GM12892 (cell line): ENCODE measurements around the gene SUSD3.

Experiments used
- DNase-seq: peaks from one replicate; pipeline ENCODE4 v3.0.0; 2011; ENCODE audit not compliant: insufficient read length
- FAIRE-seq: peaks from 2 replicates; lab custom pipeline; 2011; peaks lifted over from hg19 to GRCh38; lab: Jason Lieb, UNC
- POLR2A ChIP-seq: IDR thresholded peaks from 2 replicates; pipeline ENCODE4 v1.6.1; 2011; ENCODE audit warnings: low read depth, low read length, control low read depth
- POLR2AphosphoS5 ChIP-seq: IDR thresholded peaks from 2 replicates; pipeline ENCODE4 v1.6.1; 2011; ENCODE audit warnings: low read depth, low read length, control low read depth
- TAF1 ChIP-seq: IDR thresholded peaks from 2 replicates; pipeline ENCODE4 v1.6.1; 2011; ENCODE audit warnings: low read depth, mild to moderate bottlenecking, control low read depth, low read length, borderline replicate concordance

Gene SUSD3

DNA sequence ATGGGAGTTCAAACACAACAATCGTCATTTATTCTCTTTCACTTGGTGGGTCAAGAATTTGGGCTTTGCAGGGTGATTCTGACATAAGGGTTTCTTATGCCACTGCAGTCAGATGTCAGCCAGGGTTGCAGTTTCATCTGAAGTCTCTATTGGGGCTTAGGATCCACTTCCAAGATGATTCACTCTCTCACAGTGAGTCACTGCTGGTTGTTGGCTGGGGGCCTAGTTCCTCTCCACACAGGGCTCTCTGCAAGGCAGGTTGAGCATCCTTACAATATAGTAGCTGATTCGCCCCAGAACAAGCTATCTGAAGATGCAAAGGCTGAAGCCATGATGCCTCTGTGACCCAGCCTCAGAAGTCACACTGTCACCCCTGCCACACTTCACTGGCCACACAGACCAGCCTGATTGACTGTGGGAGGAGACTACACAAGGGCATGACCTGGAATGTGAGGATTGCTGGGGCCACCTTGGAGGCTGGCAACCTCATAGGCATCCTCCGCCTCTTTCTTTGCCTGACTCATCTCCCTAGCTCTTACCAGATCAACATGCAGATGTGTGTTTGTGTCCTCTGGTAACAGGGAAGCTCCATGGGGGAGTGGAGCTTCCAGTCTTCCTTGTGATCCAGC, 33.1 kb downstream of the SUSD3 start:
- no peak for DNase-seq
- peak; percentile 84 for FAIRE-seq
- TF ChIP-seq POLR2AphosphoS5, result no peak
- TF ChIP-seq TAF1, result no peak
- no peak for TF ChIP-seq POLR2A

DNA sequence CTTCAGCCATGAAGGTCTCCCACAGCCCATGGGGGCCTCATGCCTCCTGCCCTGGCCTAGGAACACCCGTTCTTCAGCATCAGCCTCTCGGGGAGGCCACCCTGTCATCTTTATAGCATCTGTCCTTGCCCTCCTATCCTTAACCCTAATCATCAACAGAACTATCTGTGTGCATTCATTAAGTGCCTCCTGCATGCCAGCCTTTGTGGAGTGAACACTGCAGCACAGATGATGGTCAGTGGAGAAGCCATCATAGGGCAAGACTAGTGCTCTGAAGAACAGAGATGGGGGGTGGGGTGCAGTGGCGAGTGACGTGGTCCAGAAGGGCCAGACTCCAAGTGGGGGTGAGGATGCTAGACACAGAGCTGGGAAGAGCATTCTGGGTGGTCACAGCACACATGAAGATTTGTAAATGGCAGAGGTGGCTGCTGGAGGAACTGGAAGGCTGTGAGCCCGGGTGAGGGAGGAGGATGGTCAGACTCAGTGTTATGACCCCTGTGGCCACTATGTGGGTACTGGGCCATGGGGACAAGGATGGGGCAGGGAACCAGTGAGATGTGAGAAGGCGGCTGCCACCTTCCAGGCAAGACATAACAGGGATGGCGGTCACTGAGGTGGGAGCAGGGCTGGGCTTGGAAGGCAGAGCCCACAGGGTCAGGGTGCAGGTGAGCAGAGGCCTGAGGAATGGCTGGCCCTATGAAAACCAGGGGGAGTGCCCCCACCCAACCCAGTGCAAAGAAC, 33.9 kb downstream of the SUSD3 start:
- no peak for FAIRE-seq
- TF ChIP-seq POLR2AphosphoS5 (no peak), TAF1 (no peak), POLR2A (no peak)
- no peak for DNase-seq

DNA sequence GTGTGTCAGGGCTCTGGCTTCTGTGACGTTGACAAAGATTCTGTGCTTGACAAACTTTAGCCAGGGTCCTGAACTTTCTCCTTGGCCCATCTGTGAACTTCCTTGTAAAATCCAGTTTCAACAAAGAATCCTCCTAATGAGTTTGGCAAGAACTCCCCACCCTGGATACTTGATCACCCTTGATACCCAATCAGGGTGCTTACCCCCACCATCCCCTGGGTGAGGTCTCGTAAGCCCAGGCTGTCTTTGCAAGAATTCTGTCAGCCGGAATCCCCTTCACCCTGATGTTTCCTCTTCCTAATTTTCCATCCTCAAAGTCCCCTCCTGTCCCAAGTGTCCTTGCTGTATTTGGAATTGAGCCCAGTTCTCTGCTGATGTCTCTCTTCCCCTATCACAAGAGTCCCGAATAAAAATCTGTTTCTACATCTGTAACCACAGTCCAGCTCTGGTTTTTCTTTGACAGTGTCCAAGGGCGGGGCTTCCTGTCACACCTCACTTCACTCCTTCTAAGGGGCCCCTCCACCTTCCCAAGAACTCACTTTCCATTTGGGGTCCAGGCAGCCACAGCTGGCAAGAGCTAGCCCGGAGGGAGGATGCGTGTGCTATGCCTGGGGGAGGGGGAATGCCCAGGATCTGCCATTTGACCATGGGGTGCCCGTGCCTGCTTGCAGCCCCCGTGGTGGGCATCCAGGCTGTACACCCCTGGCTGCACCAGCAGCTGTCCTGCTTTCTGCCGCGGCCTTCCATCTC, 34.8 kb downstream of the SUSD3 start:
- FAIRE-seq (peak; percentile 80), DNase-seq (no peak)

DNA sequence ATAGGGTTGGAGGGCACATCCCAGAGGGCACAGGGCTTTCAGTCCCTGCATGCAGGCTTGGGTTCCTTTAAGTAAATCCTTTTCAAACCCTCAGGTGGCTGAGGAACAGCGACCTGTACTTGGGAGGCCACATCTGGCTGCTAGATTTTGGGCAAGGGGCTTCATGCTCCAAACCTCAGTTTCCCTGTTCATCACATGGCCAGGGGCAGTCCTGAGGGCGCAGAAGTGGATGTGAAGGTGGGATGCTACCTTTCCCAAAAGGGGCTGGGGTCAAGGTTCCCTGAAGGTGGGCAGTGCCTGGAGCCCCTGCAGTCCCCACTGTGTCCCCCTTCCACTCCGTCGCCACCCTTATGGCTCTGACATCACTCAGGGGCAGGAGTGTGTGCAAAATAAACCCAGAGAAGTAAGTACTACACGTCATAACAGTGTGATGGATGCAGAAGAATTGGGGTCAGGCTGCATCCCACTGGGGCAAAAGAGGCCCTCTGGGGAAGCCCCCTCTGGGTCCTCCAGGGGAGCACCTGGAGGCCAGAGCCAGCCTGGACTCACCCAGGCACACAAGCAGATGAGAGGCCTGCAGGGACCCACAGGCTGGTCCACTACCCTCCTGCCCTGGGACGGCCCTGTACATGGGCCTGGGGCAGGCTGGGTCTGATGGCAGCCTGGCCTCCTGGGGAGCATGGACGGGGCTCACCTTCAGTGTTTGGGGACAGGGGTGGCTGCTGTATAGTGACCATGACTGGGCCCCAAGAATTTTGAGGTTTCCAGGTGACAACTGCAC, 35.6 kb downstream of the SUSD3 start:
- TF ChIP-seq POLR2AphosphoS5, result no peak
- no peak for TF ChIP-seq POLR2A
- no peak for TF ChIP-seq TAF1
- FAIRE-seq, result no peak
- no peak for DNase-seq

More for the DNA sequence above, 34.8 kb downstream of the SUSD3 start:
- 0 out of 2 replicates have a peak, but pooled peaks have one; percentile 20 for TF ChIP-seq POLR2AphosphoS5
- peak; percentile 30; the same call in 1 of the 2 replicates for TF ChIP-seq POLR2A
- no peak for TF ChIP-seq TAF1

DNA sequence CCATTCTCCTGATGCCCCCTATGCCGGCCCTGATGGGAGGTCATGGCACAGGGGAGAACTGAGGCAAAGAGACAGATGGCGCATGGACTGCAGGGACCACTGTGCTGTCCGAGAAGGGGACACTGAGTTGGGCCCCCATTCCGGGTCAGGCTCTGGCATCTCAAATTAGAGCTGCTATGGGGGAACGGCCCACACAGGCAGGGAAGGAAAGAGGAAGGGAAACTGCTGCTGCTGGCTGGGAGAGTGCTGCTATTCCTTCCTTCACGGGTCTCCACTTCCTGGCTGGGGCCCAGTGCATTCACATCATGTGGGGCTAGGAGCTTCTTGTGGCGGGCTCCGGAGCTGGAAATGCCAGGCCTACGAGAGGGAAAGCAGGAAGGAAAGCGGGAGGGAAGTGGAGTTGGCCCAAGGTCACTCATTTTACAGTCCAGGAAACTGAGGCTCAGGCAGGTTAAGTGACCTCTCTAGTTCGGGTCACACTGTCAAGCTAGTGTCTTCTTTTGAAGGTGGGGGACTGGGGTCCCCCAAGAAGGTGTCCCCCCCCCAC, 36.2 kb downstream of the SUSD3 start:
- FAIRE-seq (peak; percentile 96), DNase-seq (peak; percentile 55)
- TF ChIP-seq TAF1, result peak; percentile 22; the same call in 1 of the 2 replicates
- peak; percentile 82 for TF ChIP-seq POLR2AphosphoS5
- no peak for TF ChIP-seq POLR2A

DNA sequence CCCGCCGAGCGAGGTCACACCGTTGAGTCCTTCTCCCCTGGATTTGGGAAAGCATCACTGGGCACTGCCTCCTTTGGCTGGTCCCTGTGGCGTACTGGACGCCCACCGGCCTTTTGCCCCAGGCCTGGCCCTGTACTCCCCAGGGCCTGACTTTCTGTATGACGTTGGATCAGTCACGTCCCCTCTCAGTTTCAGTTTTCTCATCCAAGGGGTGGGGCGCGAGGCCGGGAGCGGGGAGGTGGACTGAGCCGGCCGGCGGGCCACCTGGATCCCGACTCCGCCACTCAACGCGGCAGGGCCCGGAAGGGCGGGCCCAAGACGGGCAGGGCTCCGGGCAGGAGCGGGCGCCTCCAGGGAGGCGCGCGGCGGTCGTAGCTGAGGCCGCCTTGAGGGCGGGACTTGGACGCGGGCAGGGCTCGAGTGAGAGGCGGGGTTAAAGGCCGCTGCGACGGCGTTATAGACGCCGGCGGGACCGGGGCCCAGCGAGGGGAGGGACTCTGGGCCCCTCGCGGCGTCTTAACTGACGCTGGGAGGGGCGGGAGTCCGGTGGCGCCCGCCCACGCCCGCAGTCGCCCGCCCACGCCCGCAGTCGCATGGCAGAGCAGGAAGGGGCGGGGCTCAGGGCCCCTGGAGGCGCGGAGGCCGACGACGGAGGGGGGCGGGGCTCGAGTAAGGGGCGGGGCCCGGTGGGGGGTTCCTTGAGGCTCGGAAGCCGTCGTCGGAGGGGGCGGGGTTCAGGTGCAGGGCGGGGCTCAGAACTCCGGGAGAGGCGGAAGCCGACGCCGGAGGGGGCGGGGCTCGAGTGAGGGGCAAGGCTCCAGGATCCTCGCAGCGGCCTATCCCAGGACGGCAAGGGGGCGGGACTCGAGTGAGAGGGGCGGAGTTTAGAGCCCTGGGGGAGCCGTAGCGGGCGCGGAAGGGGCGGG, 37.0 kb downstream of the SUSD3 start:
- no peak for FAIRE-seq
- DNase-seq, result peak; percentile 94
- TF ChIP-seq TAF1 (no peak; the same call in 1 of the 2 replicates), POLR2AphosphoS5 (no peak), POLR2A (no peak)

DNA sequence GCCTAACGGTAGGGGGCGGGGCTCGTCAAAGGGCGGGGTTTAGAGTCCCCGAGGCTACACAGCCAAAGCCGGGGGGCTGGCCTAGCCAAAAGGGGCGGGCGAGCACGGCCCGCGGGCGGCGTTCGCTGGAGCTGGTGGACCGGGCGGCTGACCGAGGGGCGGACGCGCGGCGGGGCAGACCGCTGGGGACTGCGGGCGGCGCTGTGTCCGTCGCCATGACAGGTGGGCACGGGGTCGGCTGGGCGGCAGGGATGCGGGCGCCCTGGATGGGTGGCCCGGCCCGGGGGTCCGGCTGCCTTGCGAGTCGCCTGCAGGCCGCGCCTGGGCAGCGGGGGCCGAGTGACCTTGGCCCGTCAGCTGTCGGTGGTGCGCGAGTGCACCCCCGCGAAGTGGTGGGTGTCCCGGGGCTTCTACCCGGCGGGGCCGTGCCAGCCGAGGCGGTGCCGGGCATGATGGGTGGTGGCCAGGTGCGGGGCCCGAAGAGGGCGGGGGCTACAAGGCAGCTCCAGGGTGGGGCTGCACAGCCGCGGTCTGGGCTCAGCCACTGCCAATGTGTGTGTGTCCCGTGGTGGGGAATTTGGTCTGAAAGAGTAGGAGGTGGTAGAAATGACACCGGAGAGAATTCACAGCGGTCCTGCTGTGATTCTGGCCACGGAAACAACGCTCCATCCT, 37.8 kb downstream of the SUSD3 start, which contains the start of gene CARD19:
Gene CARD19 (plus strand): TSS at position 87 of the 672 bp plus-strand sequence. CDS start 129 bp downstream, at position 216.
- DNase-seq, result peak; percentile 50

DNA sequence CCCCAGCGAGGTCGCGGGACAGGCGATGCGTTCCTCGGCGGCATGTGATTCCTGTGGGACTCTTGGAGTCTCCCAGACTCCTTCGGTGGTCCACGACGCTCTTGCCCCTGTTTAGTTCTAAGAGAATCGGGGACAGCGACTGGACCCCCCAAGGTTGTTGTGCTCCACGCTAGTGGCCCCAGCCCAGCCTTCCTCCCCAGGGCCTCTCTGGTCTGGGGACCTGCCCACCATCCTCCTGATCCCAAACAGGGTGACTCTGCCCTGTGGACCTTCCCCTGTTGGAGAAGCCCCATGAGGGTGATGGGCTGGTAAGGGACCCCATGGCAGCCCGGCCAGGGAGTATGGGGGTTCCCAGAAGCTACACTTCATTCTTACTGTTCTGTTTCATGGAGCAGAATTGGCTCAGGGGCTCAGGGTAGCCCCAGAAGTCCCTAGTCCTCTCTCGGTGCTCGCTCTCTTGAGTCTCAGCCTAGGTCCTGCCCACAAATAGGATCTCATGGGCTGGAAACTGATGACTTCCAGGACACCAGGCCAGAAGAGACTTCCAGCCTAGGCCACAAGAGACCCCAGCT, 38.4 kb downstream of the SUSD3 start:
- TF ChIP-seq POLR2A (no peak), TAF1 (no peak), POLR2AphosphoS5 (no peak)
- FAIRE-seq (no peak), DNase-seq (no peak)

More for the DNA sequence above, 37.8 kb downstream of the SUSD3 start, which contains the start of gene CARD19:
- FAIRE-seq, result no peak
- no peak for TF ChIP-seq TAF1
- TF ChIP-seq POLR2A, result peak; percentile 71; the same call in 1 of the 2 replicates

DNA sequence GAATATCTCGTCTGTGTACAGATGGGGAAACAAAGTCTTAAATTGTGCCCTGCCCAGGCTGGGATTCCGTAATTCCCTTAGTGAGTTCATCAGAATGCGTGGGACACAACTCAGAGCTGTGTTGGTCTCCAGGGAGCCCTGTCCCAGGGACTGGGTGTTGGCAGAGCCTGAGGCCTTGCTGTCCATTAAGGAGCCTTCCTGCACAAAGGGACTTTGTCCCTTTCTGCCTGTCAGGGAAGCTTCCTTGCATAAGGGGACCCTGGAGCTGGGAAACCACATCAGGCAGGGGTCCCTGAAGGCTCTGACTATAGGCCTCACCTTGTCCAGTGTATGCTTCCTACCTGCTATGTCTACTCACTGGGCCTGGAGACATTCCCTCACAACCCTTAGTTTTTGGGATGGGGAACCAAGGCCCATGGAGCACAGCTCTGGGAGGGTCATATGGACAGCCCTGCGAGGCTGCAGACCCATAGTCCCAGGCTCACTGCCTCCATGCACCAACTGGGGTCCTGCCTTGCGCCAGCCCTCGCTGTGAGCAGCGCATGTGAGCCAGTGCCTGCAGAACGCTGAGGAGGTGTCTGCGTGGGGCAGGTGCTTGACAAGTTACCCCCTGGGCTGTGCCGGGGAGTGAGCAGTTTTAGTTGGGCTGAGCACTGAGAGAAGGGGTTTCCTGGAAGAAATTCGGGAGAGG, 39.2 kb downstream of the SUSD3 start:
- no peak for DNase-seq
- FAIRE-seq, result no peak
- TF ChIP-seq TAF1 (no peak), POLR2AphosphoS5 (no peak), POLR2A (no peak)
